Measurements from ENCODE around the gene TREML2.

The TREML2 gene

GRCh38 chr6:41179163-41179562 is 21.8 kb downstream of the TREML2 start:
- DNase-seq (ENCODE audit: low read depth in 2 of 2, low spot score in 1 of 2): no peak

- no peak for DNase-seq (ENCODE audit: low read depth in 2 of 2, low spot score in 1 of 2)
These were observed 23.3 kb downstream of the TREML2 start for GRCh38 chr6:41177695-41178094.

- DNase-seq (ENCODE audit: low read depth in 2 of 2, low spot score in 1 of 2): no peak
These were observed 23.7 kb downstream of the TREML2 start for GRCh38 chr6:41177287-41177686.

- no peak for DNase-seq (ENCODE audit: low read depth in 2 of 2, low spot score in 1 of 2)
These were observed 24.8 kb downstream of the TREML2 start for GRCh38 chr6:41176189-41176588.

- no peak for DNase-seq (ENCODE audit: low read depth in 2 of 2, low spot score in 1 of 2)
These were observed 25.9 kb downstream of the TREML2 start for GRCh38 chr6:41175084-41175483.

GRCh38 chr6:41174610-41175009 is 26.3 kb downstream of the TREML2 start:
- no peak for DNase-seq (ENCODE audit: low read depth in 2 of 2, low spot score in 1 of 2)

- DNase-seq (ENCODE audit: low read depth in 2 of 2, low spot score in 1 of 2): no peak
These were observed 29.0 kb downstream of the TREML2 start for GRCh38 chr6:41171908-41172307.

GRCh38 chr6:41170547-41171160 is 30.3 kb downstream of the TREML2 start:
- DNase-seq (ENCODE audit: low read depth in 2 of 2, low spot score in 1 of 2): no peak

GRCh38 chr6:41167173-41167963 is 33.6 kb downstream of the TREML2 start:
- no peak for DNase-seq (ENCODE audit: low read depth in 2 of 2, low spot score in 1 of 2)

GRCh38 chr6:41164551-41165120 is 36.3 kb downstream of the TREML2 start:
- no peak for DNase-seq (ENCODE audit: low read depth in 2 of 2, low spot score in 1 of 2)

GRCh38 chr6:41163419-41163717 is 37.6 kb downstream of the TREML2 start:
- no peak for DNase-seq (ENCODE audit: low read depth in 2 of 2, low spot score in 1 of 2)

- DNase-seq (ENCODE audit: low read depth in 2 of 2, low spot score in 1 of 2): no peak
These were observed 38.1 kb downstream of the TREML2 start, which contains the start of gene TREM2 for GRCh38 chr6:41162687-41163418. TREM2 (minus strand) TSS chr6:41163116; CDS start chr6:41163082, 34 bp downstream.

GRCh38 chr6:41161851-41162552 is 38.9 kb downstream of the TREML2 start:
- no peak for DNase-seq (ENCODE audit: low read depth in 2 of 2, low spot score in 1 of 2)

GRCh38 chr6:41161380-41161779 is 39.6 kb downstream of the TREML2 start:
- no peak for DNase-seq (ENCODE audit: low read depth in 2 of 2, low spot score in 1 of 2)

- DNase-seq (ENCODE audit: low read depth in 2 of 2, low spot score in 1 of 2): no peak
These were observed 40.0 kb downstream of the TREML2 start for GRCh38 chr6:41160933-41161332.

GRCh38 chr6:41159415-41160082 is 41.4 kb downstream of the TREML2 start:
- no peak for DNase-seq (ENCODE audit: low read depth in 2 of 2, low spot score in 1 of 2)

- DNase-seq (ENCODE audit: low read depth in 2 of 2, low spot score in 1 of 2): no peak
These were observed 43.6 kb downstream of the TREML2 start for GRCh38 chr6:41157323-41157722.

GRCh38 chr6:41156771-41157170 is 44.2 kb downstream of the TREML2 start:
- DNase-seq (ENCODE audit: low read depth in 2 of 2, low spot score in 1 of 2): no peak

GRCh38 chr6:41156001-41156400 is 44.9 kb downstream of the TREML2 start:
- no peak for DNase-seq (ENCODE audit: low read depth in 2 of 2, low spot score in 1 of 2)

GRCh38 chr6:41155132-41155805 is 45.7 kb downstream of the TREML2 start:
- no peak for DNase-seq (ENCODE audit: low read depth in 2 of 2, low spot score in 1 of 2)

All from stimulated activated CD8-positive, alpha-beta memory T cell treated with anti-CD3 and anti-CD28 coated beads, Interleukin-4, amount 100 ng/mL, for 1 hour (primary cell).